K562 (cell line): ENCODE results near the gene TRA2B. TPM values are rescaled to one million over a fixed set of nuclear protein-coding genes. Genes with fewer than 3 reads are reported as not detected.

ENCODE experiments used
- ATAC-seq: fragments of 200-7000 bp; cut with Tn5 transposase; 3 replicates; pipeline ENCODE4 v1.9.1; 2020; ENCODE audit warnings: moderate library complexity
- BruUV-seq: library from RNA; stranded (reverse); fragments of 400-500 nt; replicated peaks from 2 replicates; lab custom pipeline; 2021; lab: Mats Ljungman, UMichigan
- CTCF ChIA-PET: fragments of 300-600 bp; formaldehyde crosslinking; extraction: SDS; loops from one replicate; lab custom pipeline; 2021; ENCODE audit warnings: low intra/inter-chr PET ratio; lab: Yijun Ruan, JAX
- POLR2A ChIA-PET: fragments of 300-600, 350-650 bp; sonication (Branson Sonifier 250); formaldehyde crosslinking; extraction: SDS; loops from one replicate; lab custom pipeline; 2021; ENCODE audit warnings: antibody characterized with exemption, inconsistent platforms; lab: Yijun Ruan, JAX
- DNase-seq, 4 experiments: peaks; one replicate each; pipeline versions ENCODE4 v3.0.0 to v3.0.0-alpha.2; 2011 to 2018; ENCODE audit warnings: low spot score in 3 of 4, mixed read lengths in 3 of 4; ENCODE audit errors: extremely low read depth in 1 of 4
- FAIRE-seq: peaks from 2 replicates; lab custom pipeline; 2011; peaks lifted over from hg19 to GRCh38; lab: Jason Lieb, UNC
- H2AFZ ChIP-seq: 2 replicates; pipeline ENCODE4 v1.6.0; 2011; ENCODE audit warnings: low read depth, low read length, control low read depth, inconsistent platforms
- H3K27ac ChIP-seq: fragments of 200-600 bp; 3 replicates; pipeline ENCODE4 v1.8.0; 2011; ENCODE audit warnings: low read depth, mild to moderate bottlenecking, control low read depth, inconsistent platforms, low read length, moderate library complexity, mixed read lengths; ENCODE audit errors: extremely low read depth
- H3K27me3 ChIP-seq, 2 experiments: fragments of 300-600 bp in 1 of 2; 2 replicates in 1 of 2; 3 replicates in 1 of 2; pipeline versions ENCODE4 v1.6.0 to v1.8.0; 2011; ENCODE audit warnings: inconsistent platforms in 2 of 2, low read length in 2 of 2, mild to moderate bottlenecking in 1 of 2, mixed read lengths in 1 of 2, moderate library complexity in 1 of 2; ENCODE audit not compliant: control insufficient read depth in 2 of 2, insufficient read depth in 2 of 2
- H3K36me3 ChIP-seq: fragments of 300-600 bp; 3 replicates; pipeline ENCODE4 v1.8.0; 2011; ENCODE audit warnings: mild to moderate bottlenecking, low read length, inconsistent platforms; ENCODE audit not compliant: control insufficient read depth, insufficient read depth
- H3K4me1 ChIP-seq, 2 experiments: fragments of 200-600 bp in 1 of 2; replicated peaks in 1 of 2; 2 replicates in 1 of 2; 3 replicates in 1 of 2; pipeline versions ENCODE4 v1.5.1 to v1.8.0; 2011; ENCODE audit warnings: inconsistent platforms in 2 of 2, low read length in 2 of 2, mild to moderate bottlenecking in 1 of 2, mixed read lengths in 1 of 2, moderate library complexity in 1 of 2; ENCODE audit not compliant: control insufficient read depth in 2 of 2, insufficient read depth in 2 of 2
- H3K4me2 ChIP-seq: 2 replicates; pipeline ENCODE4 v1.6.1; 2011; ENCODE audit warnings: low read length, control low read depth, inconsistent platforms, mixed read lengths; ENCODE audit not compliant: insufficient read depth
- H3K4me3 ChIP-seq: fragments of 200-600 bp; sonication (generic), shearing (Covaris generic); 2 replicates; pipeline ENCODE4 v1.5.1; 2016; ENCODE audit warnings: control low read depth, inconsistent platforms
- H3K79me2 ChIP-seq: fragments of 200-600 bp; 3 replicates; pipeline ENCODE4 v1.8.0; 2011; ENCODE audit warnings: low read length, inconsistent platforms; ENCODE audit not compliant: control insufficient read depth, insufficient read depth
- H3K9ac ChIP-seq, 2 experiments: 2 replicates each; pipeline versions ENCODE4 v1.6.0 to v1.6.1; 2011; ENCODE audit warnings: low read depth in 2 of 2, low read length in 2 of 2, control low read depth in 1 of 2, inconsistent platforms in 1 of 2, mild to moderate bottlenecking in 1 of 2, mixed read lengths in 1 of 2; ENCODE audit not compliant: insufficient read depth in 1 of 2
- H3K9me1 ChIP-seq: one replicate; pipeline ENCODE4 v1.6.0; 2011; ENCODE audit warnings: inconsistent platforms, mild to moderate bottlenecking, low read length, moderate library complexity; ENCODE audit not compliant: control insufficient read depth, insufficient read depth
- H3K9me3 ChIP-seq: replicated peaks from 2 replicates; pipeline ENCODE4 v1.5.1; 2011; ENCODE audit warnings: low read depth, low read length, inconsistent platforms; ENCODE audit not compliant: control insufficient read depth, insufficient read depth
- H4K20me1 ChIP-seq: replicated peaks from 2 replicates; pipeline ENCODE4 v1.6.1; 2011; ENCODE audit warnings: low read length, inconsistent platforms, mixed read lengths; ENCODE audit not compliant: control insufficient read depth, insufficient read depth
- ATF4 ChIP-seq: fragments of 450-650 bp; formaldehyde crosslinking; IDR thresholded peaks from 2 replicates; pipeline ENCODE4 v1.4.0; 2022; ENCODE audit warnings: mild to moderate bottlenecking, moderate library complexity
- BCLAF1 ChIP-seq, 2 experiments: fragments of 450-650 bp in 1 of 2; IDR thresholded peaks; 2 replicates each; pipeline ENCODE4 v1.6.1; 2011 to 2017; ENCODE audit warnings: low read depth in 2 of 2, antibody characterized with exemption in 1 of 2, borderline replicate concordance in 1 of 2, low read length in 1 of 2, mild to moderate bottlenecking in 1 of 2, mixed read lengths in 1 of 2; ENCODE audit not compliant: control insufficient read depth in 1 of 2
- CHD1 ChIP-seq: fragments of 200-600 bp; sonication (generic); IDR thresholded peaks from one replicate; pipeline ENCODE4 v1.6.1; 2012; ENCODE audit warnings: mild to moderate bottlenecking, moderate library complexity, low read length, inconsistent platforms
- HLTF ChIP-seq: fragments of 450-650 bp; IDR thresholded peaks from 2 replicates; pipeline ENCODE4 v1.6.1; 2016
- HNRNPL ChIP-seq: fragments of 200-400 bp; formaldehyde crosslinking; IDR thresholded peaks from 2 replicates; pipeline ENCODE4 v1.6.1; 2017; ENCODE audit warnings: low read depth, mild to moderate bottlenecking, low read length
- MECOM ChIP-seq: fragments of 250-450 bp; sonication (Bioruptor Pico); IDR thresholded peaks from 2 replicates; pipeline ENCODE4 v1.8.0; 2022; ENCODE audit warnings: inconsistent platforms
- RBM25 ChIP-seq: fragments of 200-400 bp; formaldehyde crosslinking; IDR thresholded peaks from 2 replicates; pipeline ENCODE4 v1.6.1; 2018; ENCODE audit warnings: low read length, low read depth, moderate library complexity; ENCODE audit not compliant: severe bottlenecking
- TCF7L2 ChIP-seq: fragments of 150-350 bp; IDR thresholded peaks from 2 replicates; pipeline ENCODE4 v1.6.1; 2016; ENCODE audit warnings: low read depth, mild to moderate bottlenecking, low read length, moderate library complexity
- ZZZ3 ChIP-seq: fragments of 450-650 bp; IDR thresholded peaks from 2 replicates; pipeline ENCODE4 v1.6.1; 2016; ENCODE audit warnings: antibody characterized with exemption, mild to moderate bottlenecking, moderate library complexity
- WGBS: fragments of 100-300 bp; shearing (Covaris generic); methylation state at CpG from one replicate; pipeline ENCODE4 v1.1.6; 2016; ENCODE audit warnings: low coverage, mixed read lengths; ENCODE audit not compliant: insufficient coverage; ENCODE audit errors: missing lambda C conversion rate; 5-methylcytosine and 5-hydroxymethylcytosine counted together
- in situ Hi-C: fragments of 300-500 bp; cut with MboI; formaldehyde crosslinking; loops from 4 replicates; pipeline ENCODE4 v1.15.0; 2018; ENCODE audit warnings: inconsistent platforms, mixed read lengths
- intact Hi-C: fragments of 100-400 bp; cut with micrococcal nuclease; formaldehyde crosslinking; loops from 2 replicates; pipeline ENCODE4 v1.14.2; 2022
- polyA plus RNA-seq, 8 experiments: library from polyadenylated mRNA; depleted of rRNA in 4 of 8; stranded (reverse) in 5 of 8; unstranded in 3 of 8; fragments of >200 nt; fragmentation: Nextera tagmentation in 2 of 8; fragmentation: Illumina TruSeq in 1 of 8; extraction: Ambion mirVana in 2 of 8; extraction: Trizol in 1 of 8; gene quantifications; 2 replicates each; pipeline versions ENCODE4 v1.2.1 to v1.2.3, GENCODE V29; 2011 to 2014; ENCODE audit warnings: inconsistent platforms in 1 of 8, missing spikeins in 1 of 8
- total RNA-seq, 7 experiments: library from RNA; depleted of rRNA in 6 of 7; stranded (reverse); fragments of >200 nt in 6 of 7; fragmentation: Illumina TruSeq in 2 of 7; extraction: Trizol in 2 of 7; gene quantifications; 2 replicates each; pipeline versions ENCODE4 v1.2.1 to v1.2.3, GENCODE V29; 2011 to 2021; ENCODE audit warnings: low replicate concordance in 1 of 7
- TF ChIP-seq, protein P1 (sequence below): sonication (generic); formaldehyde crosslinking; IDR thresholded peaks from 2 replicates; pipeline ENCODE4 v1.8.0; 2023; ENCODE audit warnings: missing genetic modification reagents, mild to moderate bottlenecking, borderline replicate concordance
- TF ChIP-seq, protein P2 (sequence below): fragments of 250-450 bp; sonication (Bioruptor Pico); IDR thresholded peaks from 2 replicates; pipeline ENCODE4 v1.5.0; 2022; ENCODE audit warnings: mild to moderate bottlenecking

The TRA2B gene
- total and polyA plus RNA-seq, 9 of the 15 experiments (the other 6 are each of a cell fraction or from before 2014, with no cell fraction given): 105 to 411 (median 278) TPM

DNA sequence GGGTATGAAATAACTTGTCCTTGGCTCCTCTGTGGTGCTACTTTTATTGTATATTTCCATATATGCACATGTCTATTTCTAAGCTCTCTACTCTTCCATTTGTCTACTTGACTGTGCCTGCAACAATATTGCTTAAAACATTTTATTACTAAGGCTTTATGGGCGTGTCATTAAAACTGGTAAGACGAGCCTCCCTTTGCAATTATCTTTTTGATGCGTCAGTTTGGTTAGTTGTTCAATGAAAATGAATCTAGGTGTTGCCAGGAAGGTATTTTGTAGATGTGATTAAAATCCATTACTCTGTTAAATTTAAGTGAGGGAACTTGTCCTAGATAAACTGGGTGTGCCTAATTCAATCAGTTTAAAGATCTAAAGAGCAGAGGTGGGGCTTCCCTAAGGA lies 12.9 kb upstream of the TRA2B start:
- ChIA-PET CTCF (no interaction called here), POLR2A (no interaction called here)
- no TSS peak for BruUV-seq
- H4K20me1 ChIP-seq: no peaks in the 10 kb centered on the region
- in situ Hi-C loops (no loop called here), intact Hi-C loops (no loop called here)
- no peaks in the 10 kb centered on the region for H3K9me1 ChIP-seq
- H3K27me3 ChIP-seq: no peaks in the 10 kb centered on the region
- H3K4me2 ChIP-seq: no peak overlapping the region
- no peak overlapping the region for H3K27ac ChIP-seq
- ATAC-seq (no peak), DNase-seq (no peak), FAIRE-seq (no peak)
- no peak overlapping the region for H3K4me3 ChIP-seq
- no peaks in the 10 kb centered on the region for H3K79me2 ChIP-seq
- peaks cover 0 to 2% of the 10 kb centered on the region in 2 experiments; a peak in 1 of 5 replicates for H3K4me1 ChIP-seq
- H2AFZ ChIP-seq: no peak overlapping the region
- no peak overlapping the region for H3K9ac ChIP-seq
- WGBS: 45% methylated on average over 3 of the region's 3 CpGs
- H3K9me3 ChIP-seq: no peaks in the 10 kb centered on the region
- H3K36me3 ChIP-seq: no peaks in the 10 kb centered on the region
- TF ChIP-seq, protein P1, sequence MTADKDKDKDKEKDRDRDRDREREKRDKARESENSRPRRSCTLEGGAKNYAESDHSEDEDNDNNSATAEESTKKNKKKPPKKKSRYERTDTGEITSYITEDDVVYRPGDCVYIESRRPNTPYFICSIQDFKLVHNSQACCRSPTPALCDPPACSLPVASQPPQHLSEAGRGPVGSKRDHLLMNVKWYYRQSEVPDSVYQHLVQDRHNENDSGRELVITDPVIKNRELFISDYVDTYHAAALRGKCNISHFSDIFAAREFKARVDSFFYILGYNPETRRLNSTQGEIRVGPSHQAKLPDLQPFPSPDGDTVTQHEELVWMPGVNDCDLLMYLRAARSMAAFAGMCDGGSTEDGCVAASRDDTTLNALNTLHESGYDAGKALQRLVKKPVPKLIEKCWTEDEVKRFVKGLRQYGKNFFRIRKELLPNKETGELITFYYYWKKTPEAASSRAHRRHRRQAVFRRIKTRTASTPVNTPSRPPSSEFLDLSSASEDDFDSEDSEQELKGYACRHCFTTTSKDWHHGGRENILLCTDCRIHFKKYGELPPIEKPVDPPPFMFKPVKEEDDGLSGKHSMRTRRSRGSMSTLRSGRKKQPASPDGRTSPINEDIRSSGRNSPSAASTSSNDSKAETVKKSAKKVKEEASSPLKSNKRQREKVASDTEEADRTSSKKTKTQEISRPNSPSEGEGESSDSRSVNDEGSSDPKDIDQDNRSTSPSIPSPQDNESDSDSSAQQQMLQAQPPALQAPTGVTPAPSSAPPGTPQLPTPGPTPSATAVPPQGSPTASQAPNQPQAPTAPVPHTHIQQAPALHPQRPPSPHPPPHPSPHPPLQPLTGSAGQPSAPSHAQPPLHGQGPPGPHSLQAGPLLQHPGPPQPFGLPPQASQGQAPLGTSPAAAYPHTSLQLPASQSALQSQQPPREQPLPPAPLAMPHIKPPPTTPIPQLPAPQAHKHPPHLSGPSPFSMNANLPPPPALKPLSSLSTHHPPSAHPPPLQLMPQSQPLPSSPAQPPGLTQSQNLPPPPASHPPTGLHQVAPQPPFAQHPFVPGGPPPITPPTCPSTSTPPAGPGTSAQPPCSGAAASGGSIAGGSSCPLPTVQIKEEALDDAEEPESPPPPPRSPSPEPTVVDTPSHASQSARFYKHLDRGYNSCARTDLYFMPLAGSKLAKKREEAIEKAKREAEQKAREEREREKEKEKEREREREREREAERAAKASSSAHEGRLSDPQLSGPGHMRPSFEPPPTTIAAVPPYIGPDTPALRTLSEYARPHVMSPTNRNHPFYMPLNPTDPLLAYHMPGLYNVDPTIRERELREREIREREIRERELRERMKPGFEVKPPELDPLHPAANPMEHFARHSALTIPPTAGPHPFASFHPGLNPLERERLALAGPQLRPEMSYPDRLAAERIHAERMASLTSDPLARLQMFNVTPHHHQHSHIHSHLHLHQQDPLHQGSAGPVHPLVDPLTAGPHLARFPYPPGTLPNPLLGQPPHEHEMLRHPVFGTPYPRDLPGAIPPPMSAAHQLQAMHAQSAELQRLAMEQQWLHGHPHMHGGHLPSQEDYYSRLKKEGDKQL (CRISPR knock-in tag): no peak
- TF ChIP-seq CHD1 (no peak), BCLAF1 (IDR thresholded peaks at IDR 0.05; ENCODE audit: borderline replicate concordance in 1 of 2, control insufficient read depth in 1 of 2, low read depth in 2 of 2, low read length in 1 of 2) (no peak), ATF4 (CRISPR knock-in tag) (no peak), TCF7L2 (no peak), HNRNPL (no peak), RBM25 (no peak), MECOM (CRISPR knock-in tag) (no peak), HLTF (no peak), ZZZ3 (no peak)
- TF ChIP-seq, protein P2, sequence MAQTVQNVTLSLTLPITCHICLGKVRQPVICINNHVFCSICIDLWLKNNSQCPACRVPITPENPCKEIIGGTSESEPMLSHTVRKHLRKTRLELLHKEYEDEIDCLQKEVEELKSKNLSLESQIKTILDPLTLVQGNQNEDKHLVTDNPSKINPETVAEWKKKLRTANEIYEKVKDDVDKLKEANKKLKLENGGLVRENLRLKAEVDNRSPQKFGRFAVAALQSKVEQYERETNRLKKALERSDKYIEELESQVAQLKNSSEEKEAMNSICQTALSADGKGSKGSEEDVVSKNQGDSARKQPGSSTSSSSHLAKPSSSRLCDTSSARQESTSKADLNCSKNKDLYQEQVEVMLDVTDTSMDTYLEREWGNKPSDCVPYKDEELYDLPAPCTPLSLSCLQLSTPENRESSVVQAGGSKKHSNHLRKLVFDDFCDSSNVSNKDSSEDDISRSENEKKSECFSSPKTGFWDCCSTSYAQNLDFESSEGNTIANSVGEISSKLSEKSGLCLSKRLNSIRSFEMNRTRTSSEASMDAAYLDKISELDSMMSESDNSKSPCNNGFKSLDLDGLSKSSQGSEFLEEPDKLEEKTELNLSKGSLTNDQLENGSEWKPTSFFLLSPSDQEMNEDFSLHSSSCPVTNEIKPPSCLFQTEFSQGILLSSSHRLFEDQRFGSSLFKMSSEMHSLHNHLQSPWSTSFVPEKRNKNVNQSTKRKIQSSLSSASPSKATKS (CRISPR knock-in tag): no peak
